SH-SY5Y (cell line): ENCODE measurements around the gene CDK19.

Experiments used
- GATA2 ChIP-seq: IDR thresholded peaks from 2 replicates; pipeline ENCODE4 v1.6.1; 2011; ENCODE audit warnings: mild to moderate bottlenecking, low read depth, low read length
- GATA3 ChIP-seq: IDR thresholded peaks from 2 replicates; pipeline ENCODE4 v1.6.1; 2011; ENCODE audit warnings: low read depth, mild to moderate bottlenecking, low read length, moderate library complexity

DNA sequence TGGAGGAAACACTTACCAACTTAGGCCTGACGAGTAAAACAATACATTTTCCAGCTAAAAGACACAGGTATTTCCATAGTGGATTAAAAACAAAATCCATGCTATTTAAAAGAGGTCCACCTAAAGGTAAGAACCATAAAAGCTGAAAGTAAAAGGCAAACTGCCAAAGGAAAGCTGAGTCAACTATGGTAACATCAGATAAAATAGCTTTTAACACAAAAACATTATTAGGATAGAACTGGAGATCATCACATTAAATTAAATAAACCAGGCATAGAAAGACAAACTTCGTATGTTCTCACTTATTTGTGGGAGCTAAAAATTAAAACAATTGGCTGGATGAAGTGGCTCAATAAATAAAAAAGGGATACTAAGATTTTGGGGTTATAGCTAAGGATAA lies 172.1 kb downstream of the CDK19 start:
- TF ChIP-seq GATA2 (no peak), GATA3 (no peak)
